Gastroesophageal sphincter (tissue), 3 donors: ENCODE results near the gene SLC37A4.

Experiments used
- CTCF ChIP-seq, 4 experiments: fragments of 200-600 bp in 2 of 4; fragments of 450-650 bp in 2 of 4; sonication (generic) in 1 of 4; IDR thresholded peaks; one replicate each; pipeline ENCODE4 v1.5.1; 2017 to 2019; ENCODE audit warnings: antibody characterized with exemption in 4 of 4, mild to moderate bottlenecking in 2 of 4, moderate library complexity in 2 of 4
- EP300 ChIP-seq: sonication (generic); formaldehyde crosslinking; IDR thresholded peaks from one replicate; pipeline ENCODE4 v1.6.1; 2017; ENCODE audit warnings: antibody characterized with exemption, mild to moderate bottlenecking
- POLR2A ChIP-seq, 2 donors: fragments of 450-650 bp; IDR thresholded peaks; one replicate each; pipeline ENCODE4 v1.6.1; 2017; ENCODE audit warnings: antibody characterized with exemption in 2 of 2, mild to moderate bottlenecking in 2 of 2, moderate library complexity in 1 of 2
- POLR2AphosphoS5 ChIP-seq: sonication (generic); formaldehyde crosslinking; IDR thresholded peaks from one replicate; pipeline ENCODE4 v1.6.1; 2017; ENCODE audit warnings: antibody characterized with exemption

GRCh38 chr11:119025978-119026766 lies 4.5 kb downstream of the SLC37A4 start:
- TF ChIP-seq CTCF (IDR thresholded peaks at IDR 0.05) = no peak
- no peak for TF ChIP-seq POLR2A (IDR thresholded peaks at IDR 0.05)
- no peak for TF ChIP-seq EP300
- no peak for TF ChIP-seq POLR2AphosphoS5
